OCI-LY1 (cell line): ENCODE data around the gene LMO3.

Source experiments
- H2AFZ ChIP-seq: fragments of 200-600 bp; sonication (generic), shearing (Covaris generic); 2 replicates; pipeline ENCODE4 v1.6.0; 2014; ENCODE audit warnings: antibody characterized with exemption, mild to moderate bottlenecking, low read length
- H3F3A ChIP-seq: fragments of 200-600 bp; sonication (generic), shearing (Covaris generic); 2 replicates; pipeline ENCODE4 v1.6.0; 2014; ENCODE audit warnings: mild to moderate bottlenecking, antibody characterized with exemption, low read length, moderate library complexity; ENCODE audit not compliant: insufficient read depth
- H3K27ac ChIP-seq: fragments of 200-600 bp; sonication (generic); 2 replicates; pipeline ENCODE4 v1.5.1; 2014; ENCODE audit warnings: low read length, mixed run types, mild to moderate bottlenecking, low read depth; ENCODE audit not compliant: poor library complexity, severe bottlenecking
- H3K27me3 ChIP-seq: fragments of 200-600 bp; sonication (generic); 2 replicates; pipeline ENCODE4 v1.6.0; 2014; ENCODE audit warnings: antibody characterized with exemption, mild to moderate bottlenecking, low read length, moderate library complexity; ENCODE audit not compliant: insufficient read depth
- H3K36me3 ChIP-seq: fragments of 200-600 bp; sonication (generic); 2 replicates; pipeline ENCODE4 v1.6.1; 2014; ENCODE audit warnings: mild to moderate bottlenecking, antibody characterized with exemption, low read length, moderate library complexity, mixed read lengths; ENCODE audit not compliant: insufficient read depth
- H3K4me1 ChIP-seq: fragments of 200-600 bp; sonication (generic); 2 replicates; pipeline ENCODE4 v1.5.1; 2014; ENCODE audit warnings: mild to moderate bottlenecking, low read length, moderate library complexity; ENCODE audit not compliant: insufficient read depth, severe bottlenecking
- H3K4me2 ChIP-seq: fragments of 200-600 bp; sonication (generic), shearing (Covaris generic); 2 replicates; pipeline ENCODE4 v1.6.1; 2014; ENCODE audit warnings: low read length
- H3K4me3 ChIP-seq: fragments of 200-600 bp; sonication (generic); 2 replicates; pipeline ENCODE4 v1.5.1; 2014; ENCODE audit warnings: low read length, low read depth, mild to moderate bottlenecking, mixed read lengths; ENCODE audit not compliant: poor library complexity, severe bottlenecking
- H3K79me2 ChIP-seq: fragments of 200-600 bp; shearing (Covaris generic); 2 replicates; pipeline ENCODE4 v1.6.1; 2016; ENCODE audit warnings: mixed run types, low read length, mixed read lengths; ENCODE audit not compliant: insufficient read depth
- H3K9ac ChIP-seq: fragments of 200-600 bp; sonication (generic), shearing (Covaris generic); 2 replicates; pipeline ENCODE4 v1.6.1; 2014; ENCODE audit warnings: mild to moderate bottlenecking, low read length, mixed read lengths
- H3K9me2 ChIP-seq: fragments of 200-600 bp; sonication (generic), shearing (Covaris generic); 2 replicates; pipeline ENCODE4 v1.6.1; 2014; ENCODE audit warnings: low read depth, mild to moderate bottlenecking, low read length, mixed read lengths
- H3K9me3 ChIP-seq: fragments of 200-600 bp; shearing (Covaris generic); 2 replicates; pipeline ENCODE4 v1.6.1; 2014; ENCODE audit warnings: low read length, mixed read lengths
- H4K20me1 ChIP-seq: fragments of 200-600 bp; sonication (generic), shearing (Covaris generic); 2 replicates; pipeline ENCODE4 v1.6.0; 2016; ENCODE audit warnings: mild to moderate bottlenecking, low read length; ENCODE audit not compliant: insufficient read depth
- EZH2 ChIP-seq: fragments of 200-600 bp; sonication (generic), shearing (Covaris generic); IDR thresholded peaks from 2 replicates; pipeline ENCODE4 v1.8.0; 2017; ENCODE audit warnings: borderline replicate concordance, mixed run types, mild to moderate bottlenecking, antibody characterized with exemption, low read length, moderate library complexity, mixed read lengths
- TF ChIP-seq, protein P1 (sequence below): fragments of 200-600 bp; sonication (generic), shearing (Covaris generic); IDR thresholded peaks from 2 replicates; pipeline ENCODE4 v1.5.1; 2017; ENCODE audit warnings: mild to moderate bottlenecking, antibody characterized with exemption, low read length, moderate library complexity, mixed read lengths

LMO3 gene

DNA sequence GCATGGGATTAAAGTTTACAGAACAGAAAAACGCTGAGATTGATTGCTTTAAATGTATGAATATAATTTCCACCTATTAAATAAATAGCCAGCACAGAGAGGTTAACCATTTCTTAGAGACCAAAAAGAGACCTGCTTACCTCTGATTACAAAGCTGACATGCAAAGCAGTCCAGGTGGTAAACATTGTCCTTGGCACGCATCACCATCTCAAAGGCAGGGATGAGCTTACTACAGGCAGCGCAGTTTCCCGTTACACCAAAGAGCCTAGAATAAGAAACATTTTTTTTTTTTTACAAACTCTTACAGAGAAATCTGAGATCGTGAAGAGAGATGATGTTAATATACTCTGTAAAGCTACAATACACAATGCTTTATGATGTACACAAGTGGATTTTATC, 45.7 kb downstream of the LMO3 start:
- TF ChIP-seq EZH2 = no peak
- TF ChIP-seq, protein P1, sequence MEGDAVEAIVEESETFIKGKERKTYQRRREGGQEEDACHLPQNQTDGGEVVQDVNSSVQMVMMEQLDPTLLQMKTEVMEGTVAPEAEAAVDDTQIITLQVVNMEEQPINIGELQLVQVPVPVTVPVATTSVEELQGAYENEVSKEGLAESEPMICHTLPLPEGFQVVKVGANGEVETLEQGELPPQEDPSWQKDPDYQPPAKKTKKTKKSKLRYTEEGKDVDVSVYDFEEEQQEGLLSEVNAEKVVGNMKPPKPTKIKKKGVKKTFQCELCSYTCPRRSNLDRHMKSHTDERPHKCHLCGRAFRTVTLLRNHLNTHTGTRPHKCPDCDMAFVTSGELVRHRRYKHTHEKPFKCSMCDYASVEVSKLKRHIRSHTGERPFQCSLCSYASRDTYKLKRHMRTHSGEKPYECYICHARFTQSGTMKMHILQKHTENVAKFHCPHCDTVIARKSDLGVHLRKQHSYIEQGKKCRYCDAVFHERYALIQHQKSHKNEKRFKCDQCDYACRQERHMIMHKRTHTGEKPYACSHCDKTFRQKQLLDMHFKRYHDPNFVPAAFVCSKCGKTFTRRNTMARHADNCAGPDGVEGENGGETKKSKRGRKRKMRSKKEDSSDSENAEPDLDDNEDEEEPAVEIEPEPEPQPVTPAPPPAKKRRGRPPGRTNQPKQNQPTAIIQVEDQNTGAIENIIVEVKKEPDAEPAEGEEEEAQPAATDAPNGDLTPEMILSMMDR = no peak

DNA sequence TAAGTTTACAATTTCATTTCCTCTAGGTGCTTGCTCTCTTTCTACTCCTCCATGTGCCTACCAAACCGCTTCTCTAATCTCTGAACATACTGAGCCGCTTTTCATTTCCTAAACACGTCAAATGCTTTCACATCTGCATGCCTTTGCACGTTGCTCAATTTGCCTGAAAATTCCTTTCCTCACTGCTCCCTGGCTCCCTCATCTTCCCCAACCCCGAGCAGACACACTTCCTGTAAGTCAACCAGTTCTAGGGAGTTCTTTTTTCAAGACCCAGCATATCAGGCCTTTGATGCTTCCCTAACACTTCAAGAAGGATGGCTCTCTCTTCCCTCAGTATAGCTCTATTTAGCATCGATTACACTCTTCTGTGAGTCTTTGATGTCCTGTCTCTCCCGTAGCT, 50.3 kb downstream of the LMO3 start:
- no peak overlapping the region for H2AFZ ChIP-seq
- H4K20me1 ChIP-seq = no peaks in the 10 kb centered on the region

More for the DNA sequence above, 45.7 kb downstream of the LMO3 start:
- H3K9ac ChIP-seq = no peak overlapping the region
- H3K79me2 ChIP-seq = no peaks in the 10 kb centered on the region
- H3K4me2 ChIP-seq = no peak overlapping the region
- H3K9me3 ChIP-seq = no peaks in the 10 kb centered on the region
- H4K20me1 ChIP-seq = no peaks in the 10 kb centered on the region
- H3K4me1 ChIP-seq = no peaks in the 10 kb centered on the region
- H3K9me2 ChIP-seq = no peaks in the 10 kb centered on the region
- no peaks in the 10 kb centered on the region for H3K36me3 ChIP-seq
- no peaks in the 10 kb centered on the region for H3F3A ChIP-seq
- H3K4me3 ChIP-seq = no peak overlapping the region
- no peak overlapping the region for H2AFZ ChIP-seq
- no peaks in the 10 kb centered on the region for H3K27me3 ChIP-seq
- no peak overlapping the region for H3K27ac ChIP-seq

DNA sequence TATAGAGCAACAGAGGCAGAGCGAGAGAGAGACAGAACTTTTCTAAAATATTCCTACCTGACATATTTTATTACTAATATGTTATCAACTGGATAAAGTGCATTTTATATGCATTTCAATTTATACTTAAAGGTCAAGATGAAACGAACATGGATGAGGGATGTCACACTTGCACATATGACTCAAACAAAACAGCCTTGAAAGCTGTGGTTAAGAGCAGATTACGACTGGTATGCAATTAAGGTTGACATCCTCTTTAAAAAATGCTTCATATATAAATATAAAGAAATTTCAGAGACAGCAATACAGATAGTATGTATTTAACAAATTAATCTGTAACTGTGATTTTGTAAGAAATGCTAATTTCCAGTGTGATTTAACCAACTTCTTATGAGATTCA, 52.5 kb downstream of the LMO3 start:
- Histone ChIP-seq H3K4me3 (no peak overlapping the region), H2AFZ (no peak overlapping the region), H3K9me2 (no peaks in the 10 kb centered on the region), H3K27me3 (no peaks in the 10 kb centered on the region), H3K36me3 (no peaks in the 10 kb centered on the region), H3K9me3 (no peaks in the 10 kb centered on the region), H3K4me1 (no peaks in the 10 kb centered on the region), H3K27ac (no peak overlapping the region), H3K4me2 (no peak overlapping the region), H3K79me2 (no peaks in the 10 kb centered on the region), H3K9ac (no peak overlapping the region), H3F3A (no peaks in the 10 kb centered on the region), H4K20me1 (no peaks in the 10 kb centered on the region)
- TF ChIP-seq, protein P1 = no peak
- TF ChIP-seq EZH2 = no peak

More for the DNA sequence above, 50.3 kb downstream of the LMO3 start:
- no peak overlapping the region for H3K27ac ChIP-seq
- no peaks in the 10 kb centered on the region for H3K9me2 ChIP-seq
- no peak overlapping the region for H3K4me2 ChIP-seq
- no peak overlapping the region for H3K4me3 ChIP-seq
- H3K9ac ChIP-seq = no peak overlapping the region
- H3K27me3 ChIP-seq = no peaks in the 10 kb centered on the region
- no peaks in the 10 kb centered on the region for H3K79me2 ChIP-seq
- no peaks in the 10 kb centered on the region for H3K36me3 ChIP-seq
- no peaks in the 10 kb centered on the region for H3F3A ChIP-seq
- TF ChIP-seq, protein P1 = no peak
- no peak for TF ChIP-seq EZH2
- H3K9me3 ChIP-seq = no peaks in the 10 kb centered on the region
- H3K4me1 ChIP-seq = no peaks in the 10 kb centered on the region
